ENCODE results near the gene HOXB13. TPM values are rescaled to one million over a fixed set of nuclear protein-coding genes. Genes with fewer than 3 reads are reported as not detected.

HOXB13 gene
- total RNA-seq, 2 donors from 2014 or later = not detected

DNA sequence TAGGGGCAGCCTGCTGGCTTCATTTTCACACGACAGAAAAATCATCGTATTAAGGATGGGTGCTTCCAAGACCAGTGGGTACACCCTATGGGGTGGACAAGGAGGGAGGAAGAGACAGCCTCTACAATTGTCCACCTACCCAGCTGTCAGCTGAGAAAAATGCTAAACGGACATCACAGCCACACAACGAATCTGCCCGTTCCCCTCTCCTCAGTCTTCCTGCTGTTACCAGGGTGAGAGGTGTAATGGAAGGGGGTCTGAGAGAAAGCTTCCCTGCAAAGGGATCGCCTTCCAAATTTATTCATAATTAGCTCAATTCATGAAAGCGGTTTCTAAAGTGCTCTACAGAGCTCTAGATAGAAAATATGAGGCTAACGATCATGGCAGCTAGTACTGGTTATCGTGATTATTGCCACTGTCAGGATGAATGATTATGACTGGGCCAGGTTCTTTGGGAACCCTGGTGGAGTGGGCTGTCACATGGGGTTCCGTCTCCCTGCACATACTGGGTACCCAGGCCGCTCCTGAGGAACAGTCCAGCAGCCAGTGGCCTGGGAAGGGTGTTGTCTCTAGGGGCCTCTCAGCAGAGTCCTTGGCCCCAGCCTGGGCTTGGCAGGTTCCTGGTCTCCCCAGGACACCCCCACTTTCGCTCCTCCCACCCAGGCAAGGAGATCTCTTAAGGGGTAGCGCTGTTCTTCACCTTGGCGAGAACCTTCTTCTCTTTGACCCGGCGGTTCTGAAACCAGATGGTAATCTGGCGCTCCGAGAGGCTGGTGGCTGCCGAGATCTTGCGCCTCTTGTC lies 2.2 kb downstream of the HOXB13 start:
- peaks cover 7% of the 10 kb centered on the region for H3K4me1 Mint-ChIP-seq
- H3K27ac ChIP-seq (ENCODE audit: low read depth, low read length) = no peak overlapping the region
- H3K4me1 ChIP-seq (ENCODE audit: control insufficient read depth, insufficient read depth, low read length) = no peaks in the 10 kb centered on the region
- H3K36me3 Mint-ChIP-seq (ENCODE audit: low read depth) = no peaks in the 10 kb centered on the region
- H3K4me3 Mint-ChIP-seq = no peak overlapping the region
- peaks cover 100% of the 10 kb centered on the region for H3K27me3 ChIP-seq (ENCODE audit: control insufficient read depth, insufficient read depth, low read length, poor library complexity, severe bottlenecking)
- peaks cover 100% of the 10 kb centered on the region for H3K27me3 Mint-ChIP-seq (ENCODE audit: insufficient read depth)
- H3K9ac ChIP-seq (ENCODE audit: extremely low read depth, low read length, poor library complexity, severe bottlenecking) = no peak overlapping the region
- no peak overlapping the region for H3K4me3 ChIP-seq (ENCODE audit: low read length)
- no peak for DNase-seq
- no peaks in the 10 kb centered on the region for H3K9me3 Mint-ChIP-seq
- TF ChIP-seq, protein P1, sequence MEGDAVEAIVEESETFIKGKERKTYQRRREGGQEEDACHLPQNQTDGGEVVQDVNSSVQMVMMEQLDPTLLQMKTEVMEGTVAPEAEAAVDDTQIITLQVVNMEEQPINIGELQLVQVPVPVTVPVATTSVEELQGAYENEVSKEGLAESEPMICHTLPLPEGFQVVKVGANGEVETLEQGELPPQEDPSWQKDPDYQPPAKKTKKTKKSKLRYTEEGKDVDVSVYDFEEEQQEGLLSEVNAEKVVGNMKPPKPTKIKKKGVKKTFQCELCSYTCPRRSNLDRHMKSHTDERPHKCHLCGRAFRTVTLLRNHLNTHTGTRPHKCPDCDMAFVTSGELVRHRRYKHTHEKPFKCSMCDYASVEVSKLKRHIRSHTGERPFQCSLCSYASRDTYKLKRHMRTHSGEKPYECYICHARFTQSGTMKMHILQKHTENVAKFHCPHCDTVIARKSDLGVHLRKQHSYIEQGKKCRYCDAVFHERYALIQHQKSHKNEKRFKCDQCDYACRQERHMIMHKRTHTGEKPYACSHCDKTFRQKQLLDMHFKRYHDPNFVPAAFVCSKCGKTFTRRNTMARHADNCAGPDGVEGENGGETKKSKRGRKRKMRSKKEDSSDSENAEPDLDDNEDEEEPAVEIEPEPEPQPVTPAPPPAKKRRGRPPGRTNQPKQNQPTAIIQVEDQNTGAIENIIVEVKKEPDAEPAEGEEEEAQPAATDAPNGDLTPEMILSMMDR (conservative IDR thresholded peaks at IDR 0.05) = no peak
- no peak overlapping the region for H3K27ac Mint-ChIP-seq
- H3K36me3 ChIP-seq (ENCODE audit: control insufficient read depth, insufficient read depth, low read length) = no peaks in the 10 kb centered on the region
- WGBS, 2 experiments (ENCODE audit: insufficient coverage in 1 of 2, insufficient read length in 1 of 2) = 40 to 50% methylated on average over 11 to 20 of the region's 20 CpGs
- no peaks in the 10 kb centered on the region for H3K9me3 ChIP-seq (ENCODE audit: control insufficient read depth, low read length)

DNA sequence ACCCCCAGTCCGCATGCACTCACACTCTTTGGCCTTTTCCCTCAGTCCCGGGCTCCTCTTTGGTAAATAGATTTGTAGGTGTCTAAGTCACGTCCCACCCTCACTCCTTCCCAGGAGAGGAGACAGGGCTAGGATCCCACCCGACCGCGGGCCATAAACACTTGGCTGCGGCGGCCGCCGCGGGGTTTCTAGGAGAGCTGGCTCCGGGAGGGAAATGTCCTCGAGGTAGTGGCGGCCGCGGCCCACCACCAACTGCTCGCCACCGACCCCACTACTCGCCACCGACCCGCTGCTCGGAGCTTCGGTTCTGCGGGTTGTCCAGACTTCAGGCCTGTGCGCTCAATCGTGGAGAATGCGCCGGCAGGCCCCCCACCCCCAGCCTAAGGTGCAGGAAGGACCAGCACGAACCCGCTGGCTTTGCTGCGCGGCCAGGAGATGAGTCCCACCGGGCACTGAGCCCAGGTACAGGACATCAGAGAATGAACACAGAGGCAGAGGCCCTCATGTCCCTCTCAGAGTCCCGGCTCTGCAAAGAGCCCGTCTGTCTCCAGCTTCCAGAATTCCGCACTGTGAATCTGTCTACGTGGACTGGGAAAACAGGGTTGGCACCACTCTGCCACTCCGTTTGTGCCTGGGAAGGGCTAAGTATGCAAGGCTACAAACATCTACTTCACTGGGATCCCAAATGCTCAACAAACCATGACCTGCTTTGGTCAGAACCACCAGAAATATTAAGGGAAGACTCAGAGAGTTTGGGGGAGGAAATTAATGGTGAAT lies 3.1 kb downstream of the HOXB13 start:
- H3K4me3 Mint-ChIP-seq = no peak overlapping the region
- TF ChIP-seq, protein P1 (conservative IDR thresholded peaks at IDR 0.05) = no peak
- Histone ChIP-seq H3K9ac (ENCODE audit: extremely low read depth, low read length, poor library complexity, severe bottlenecking) (no peak overlapping the region), H3K36me3 (ENCODE audit: control insufficient read depth, insufficient read depth, low read length) (no peaks in the 10 kb centered on the region), H3K27ac (ENCODE audit: low read depth, low read length) (no peak overlapping the region), H3K27me3 (ENCODE audit: control insufficient read depth, insufficient read depth, low read length, poor library complexity, severe bottlenecking) (peaks cover 100% of the 10 kb centered on the region), H3K9me3 (ENCODE audit: control insufficient read depth, low read length) (no peaks in the 10 kb centered on the region), H3K4me1 (ENCODE audit: control insufficient read depth, insufficient read depth, low read length) (no peaks in the 10 kb centered on the region), H3K4me3 (ENCODE audit: low read length) (no peak overlapping the region)
- H3K9me3 Mint-ChIP-seq = no peaks in the 10 kb centered on the region
- no peaks in the 10 kb centered on the region for H3K36me3 Mint-ChIP-seq (ENCODE audit: low read depth)
- no peak overlapping the region for H3K27ac Mint-ChIP-seq
- H3K27me3 Mint-ChIP-seq (ENCODE audit: insufficient read depth) = peaks cover 100% of the 10 kb centered on the region
- peak; percentile 67 for DNase-seq
- H3K4me1 Mint-ChIP-seq = peaks cover 7% of the 10 kb centered on the region
- 10 to 29% methylated on average over 12 to 38 of the region's 38 CpGs for WGBS, 2 experiments (ENCODE audit: insufficient coverage in 1 of 2, insufficient read length in 1 of 2)

- Histone ChIP-seq H3K4me3 (ENCODE audit: low read length) (no peak overlapping the region), H3K27ac (ENCODE audit: low read depth, low read length) (no peak overlapping the region), H3K27me3 (ENCODE audit: control insufficient read depth, insufficient read depth, low read length, poor library complexity, severe bottlenecking) (peaks cover 100% of the 10 kb centered on the region), H3K9ac (ENCODE audit: extremely low read depth, low read length, poor library complexity, severe bottlenecking) (no peak overlapping the region), H3K36me3 (ENCODE audit: control insufficient read depth, insufficient read depth, low read length) (no peaks in the 10 kb centered on the region), H3K9me3 (ENCODE audit: control insufficient read depth, low read length) (no peaks in the 10 kb centered on the region), H3K4me1 (ENCODE audit: control insufficient read depth, insufficient read depth, low read length) (no peaks in the 10 kb centered on the region)
- WGBS, 2 experiments (ENCODE audit: insufficient coverage in 1 of 2, insufficient read length in 1 of 2) = 7 to 20% methylated on average over 2 to 15 of the region's 16 CpGs
- Mint-ChIP-seq H3K4me3 (no peak overlapping the region), H3K27me3 (ENCODE audit: insufficient read depth) (peaks cover 100% of the 10 kb centered on the region), H3K4me1 (peaks cover 10% of the 10 kb centered on the region), H3K27ac (no peak overlapping the region), H3K36me3 (ENCODE audit: low read depth) (no peaks in the 10 kb centered on the region), H3K9me3 (no peaks in the 10 kb centered on the region)
- TF ChIP-seq, protein P1 (conservative IDR thresholded peaks at IDR 0.05) = no peak
- no peak for DNase-seq
Observed at GRCh38 chr17:48725004-48725287, 3.6 kb downstream of the HOXB13 start.

All from endodermal cell (in vitro differentiated cells).